Testis (tissue), 2 donors: Measurements from ENCODE around the gene MSL1.

Experiments used
- POLR2A ChIP-seq: fragments of 450-650 bp; IDR thresholded peaks from one replicate; pipeline ENCODE4 v1.6.1; 2017; ENCODE audit warnings: antibody characterized with exemption, mild to moderate bottlenecking, moderate library complexity
- TF ChIP-seq, protein P1 (sequence below), 3 experiments: fragments of 450-650 bp in 2 of 3; fragments of 200-600 bp in 1 of 3; sonication (generic) in 1 of 3; IDR thresholded peaks; one replicate each; pipeline ENCODE4 v1.5.1; 2016 to 2019; ENCODE audit warnings: antibody characterized with exemption in 3 of 3, mild to moderate bottlenecking in 2 of 3, moderate library complexity in 1 of 3

DNA sequence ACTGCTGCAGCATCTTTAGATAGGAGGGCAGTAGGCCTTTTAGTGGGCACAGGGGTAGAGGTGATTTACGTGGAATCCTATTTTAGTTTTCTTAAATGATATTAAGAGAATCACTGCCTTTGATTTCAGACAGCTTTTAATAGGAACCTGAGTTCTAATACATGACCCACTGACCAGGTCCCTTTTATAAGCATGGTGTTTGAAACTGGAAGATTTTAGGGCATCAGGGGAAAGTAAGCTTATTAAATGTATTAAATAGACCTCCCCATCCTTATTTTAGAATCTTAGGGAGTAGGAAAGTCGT lies 2.0 kb downstream of the MSL1 start:
- TF ChIP-seq POLR2A = no peak
- TF ChIP-seq, protein P1, sequence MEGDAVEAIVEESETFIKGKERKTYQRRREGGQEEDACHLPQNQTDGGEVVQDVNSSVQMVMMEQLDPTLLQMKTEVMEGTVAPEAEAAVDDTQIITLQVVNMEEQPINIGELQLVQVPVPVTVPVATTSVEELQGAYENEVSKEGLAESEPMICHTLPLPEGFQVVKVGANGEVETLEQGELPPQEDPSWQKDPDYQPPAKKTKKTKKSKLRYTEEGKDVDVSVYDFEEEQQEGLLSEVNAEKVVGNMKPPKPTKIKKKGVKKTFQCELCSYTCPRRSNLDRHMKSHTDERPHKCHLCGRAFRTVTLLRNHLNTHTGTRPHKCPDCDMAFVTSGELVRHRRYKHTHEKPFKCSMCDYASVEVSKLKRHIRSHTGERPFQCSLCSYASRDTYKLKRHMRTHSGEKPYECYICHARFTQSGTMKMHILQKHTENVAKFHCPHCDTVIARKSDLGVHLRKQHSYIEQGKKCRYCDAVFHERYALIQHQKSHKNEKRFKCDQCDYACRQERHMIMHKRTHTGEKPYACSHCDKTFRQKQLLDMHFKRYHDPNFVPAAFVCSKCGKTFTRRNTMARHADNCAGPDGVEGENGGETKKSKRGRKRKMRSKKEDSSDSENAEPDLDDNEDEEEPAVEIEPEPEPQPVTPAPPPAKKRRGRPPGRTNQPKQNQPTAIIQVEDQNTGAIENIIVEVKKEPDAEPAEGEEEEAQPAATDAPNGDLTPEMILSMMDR (IDR thresholded peaks at IDR 0.05) = no peak
